HK-2 (cell line): ENCODE results near the gene SLC22A14.

Source experiments
- DNase-seq: peaks from one replicate; pipeline ENCODE4 v3.0.0-alpha.2; 2018; ENCODE audit not compliant: unreplicated experiment

The SLC22A14 gene

GRCh38 chr3:38345879-38346586 lies 63.9 kb downstream of the SLC22A14 start:
- DNase-seq = no peak

GRCh38 chr3:38346587-38347410 lies 64.7 kb downstream of the SLC22A14 start, which contains the start of gene XYLB:
Gene XYLB (plus strand): TSS chr3:38346785. CDS start chr3:38346869, 84 bp downstream.
- DNase-seq = peak; percentile 83

GRCh38 chr3:38347421-38348200 lies 65.5 kb downstream of the SLC22A14 start:
- DNase-seq = no peak

- no peak for DNase-seq
These were observed 66.8 kb downstream of the SLC22A14 start for GRCh38 chr3:38348903-38349302.

- no peak for DNase-seq
These were observed 67.7 kb downstream of the SLC22A14 start for GRCh38 chr3:38349684-38350359.

- DNase-seq = no peak
These were observed 71.1 kb downstream of the SLC22A14 start for GRCh38 chr3:38353151-38353550.

GRCh38 chr3:38354588-38355330 lies 72.7 kb downstream of the SLC22A14 start:
- DNase-seq = no peak

GRCh38 chr3:38359038-38359437 lies 76.9 kb downstream of the SLC22A14 start:
- no peak for DNase-seq

GRCh38 chr3:38360345-38360744 lies 78.3 kb downstream of the SLC22A14 start:
- no peak for DNase-seq

- no peak for DNase-seq
These were observed 79.4 kb downstream of the SLC22A14 start for GRCh38 chr3:38361496-38361895.

- DNase-seq = no peak
These were observed 80.7 kb downstream of the SLC22A14 start for GRCh38 chr3:38362825-38363224.

- DNase-seq = no peak
These were observed 82.8 kb downstream of the SLC22A14 start for GRCh38 chr3:38364721-38365400.

- DNase-seq = no peak
These were observed 83.5 kb downstream of the SLC22A14 start for GRCh38 chr3:38365469-38366062.

- DNase-seq = no peak
These were observed 84.0 kb downstream of the SLC22A14 start for GRCh38 chr3:38366082-38366481.

GRCh38 chr3:38367779-38368178 lies 85.7 kb downstream of the SLC22A14 start:
- no peak for DNase-seq
